ENCODE results near the gene RFC3.

DNA sequence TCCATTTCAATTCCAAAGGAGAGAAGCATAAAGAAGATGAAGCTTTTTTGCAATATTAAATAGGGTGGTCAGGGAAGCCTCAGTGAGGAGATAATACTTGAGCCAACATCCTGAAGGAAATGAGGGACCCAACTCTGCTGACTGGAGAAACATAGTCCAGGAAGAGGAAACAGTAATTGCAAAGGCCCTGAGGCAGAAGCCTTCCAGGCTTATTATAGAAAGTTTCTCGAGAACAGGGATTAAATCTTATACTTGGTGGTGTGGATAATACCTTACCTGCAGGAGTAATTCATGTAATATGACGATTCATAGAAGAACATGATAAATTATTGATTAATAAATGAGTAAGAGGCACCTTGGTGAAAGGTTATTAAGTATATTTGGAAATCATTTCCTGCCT, 1.0 kb upstream of the RFC3 start:
- TF ChIP-seq ERF (CRISPR knock-in tag; IDR thresholded peaks at IDR 0.05) (no peak), ZNF629 (CRISPR knock-in tag; conservative IDR thresholded peaks at IDR 0.05) (no peak)
- TF ChIP-seq, protein P1, sequence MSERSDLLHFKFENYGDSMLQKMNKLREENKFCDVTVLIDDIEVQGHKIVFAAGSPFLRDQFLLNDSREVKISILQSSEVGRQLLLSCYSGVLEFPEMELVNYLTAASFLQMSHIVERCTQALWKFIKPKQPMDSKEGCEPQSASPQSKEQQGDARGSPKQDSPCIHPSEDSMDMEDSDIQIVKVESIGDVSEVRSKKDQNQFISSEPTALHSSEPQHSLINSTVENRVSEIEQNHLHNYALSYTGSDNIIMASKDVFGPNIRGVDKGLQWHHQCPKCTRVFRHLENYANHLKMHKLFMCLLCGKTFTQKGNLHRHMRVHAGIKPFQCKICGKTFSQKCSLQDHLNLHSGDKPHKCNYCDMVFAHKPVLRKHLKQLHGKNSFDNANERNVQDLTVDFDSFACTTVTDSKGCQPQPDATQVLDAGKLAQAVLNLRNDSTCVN (CRISPR knock-in tag; IDR thresholded peaks at IDR 0.05; ENCODE audit: borderline replicate concordance): no peak
